ENCODE measurements around the gene ZNF579.
"Not testable (repeated sequence)": the region's sequence is repeated elsewhere in the genome, so short reads cannot be mapped to it uniquely, and the experiment has no call there.

DNA sequence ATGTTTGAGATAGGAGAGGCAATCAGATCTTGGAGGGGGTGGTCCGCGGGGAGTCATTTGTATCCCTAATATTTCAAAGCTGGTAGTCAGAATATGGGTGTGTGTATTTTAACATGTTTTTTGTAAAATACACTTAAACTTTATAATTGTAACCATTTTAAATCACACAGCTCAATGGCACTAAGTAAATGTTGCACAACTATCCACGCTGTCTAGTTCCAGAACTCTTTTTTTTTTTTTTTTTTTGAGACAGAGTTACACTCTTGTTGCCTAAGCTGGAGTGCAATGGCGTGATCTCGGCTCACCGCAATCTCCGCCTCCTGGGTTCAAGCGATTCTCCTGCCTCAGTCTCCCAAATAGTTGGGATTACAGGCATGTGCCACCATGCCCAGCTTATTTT, 3.2 kb upstream of the ZNF579 start:
- not testable (repeated sequence) for TF ChIP-seq EP300 (IDR thresholded peaks at IDR 0.05; ENCODE audit: low read depth); POLR2A (IDR thresholded peaks at IDR 0.05); POLR2AphosphoS5 (IDR thresholded peaks at IDR 0.05)
- TF ChIP-seq, protein P1, sequence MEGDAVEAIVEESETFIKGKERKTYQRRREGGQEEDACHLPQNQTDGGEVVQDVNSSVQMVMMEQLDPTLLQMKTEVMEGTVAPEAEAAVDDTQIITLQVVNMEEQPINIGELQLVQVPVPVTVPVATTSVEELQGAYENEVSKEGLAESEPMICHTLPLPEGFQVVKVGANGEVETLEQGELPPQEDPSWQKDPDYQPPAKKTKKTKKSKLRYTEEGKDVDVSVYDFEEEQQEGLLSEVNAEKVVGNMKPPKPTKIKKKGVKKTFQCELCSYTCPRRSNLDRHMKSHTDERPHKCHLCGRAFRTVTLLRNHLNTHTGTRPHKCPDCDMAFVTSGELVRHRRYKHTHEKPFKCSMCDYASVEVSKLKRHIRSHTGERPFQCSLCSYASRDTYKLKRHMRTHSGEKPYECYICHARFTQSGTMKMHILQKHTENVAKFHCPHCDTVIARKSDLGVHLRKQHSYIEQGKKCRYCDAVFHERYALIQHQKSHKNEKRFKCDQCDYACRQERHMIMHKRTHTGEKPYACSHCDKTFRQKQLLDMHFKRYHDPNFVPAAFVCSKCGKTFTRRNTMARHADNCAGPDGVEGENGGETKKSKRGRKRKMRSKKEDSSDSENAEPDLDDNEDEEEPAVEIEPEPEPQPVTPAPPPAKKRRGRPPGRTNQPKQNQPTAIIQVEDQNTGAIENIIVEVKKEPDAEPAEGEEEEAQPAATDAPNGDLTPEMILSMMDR (IDR thresholded peaks at IDR 0.05): not testable (repeated sequence)

Measured in transverse colon (tissue), 4 donors.